ENCODE data around the gene MYLK. TPM values are rescaled to one million over a fixed set of nuclear protein-coding genes. Genes with fewer than 3 reads are reported as not detected.

Gene MYLK
- total RNA-seq, 1 donor from 2014 or later: 2.6 TPM

GRCh38 chr3:123634149-123635051 is 249.7 kb downstream of the MYLK start:
- DNase-seq (ENCODE audit: low read depth) (no peak), FAIRE-seq (peak; percentile 80)
- TF ChIP-seq CTCF (IDR thresholded peaks at IDR 0.05; ENCODE audit: insufficient read depth, low read length, severe bottlenecking): no peak
- Histone ChIP-seq H3K36me3 (ENCODE audit: control insufficient read depth, insufficient read depth, low read length) (peaks cover 2% of the 10 kb centered on the region), H3K4me3 (ENCODE audit: low read depth, low read length) (no peak overlapping the region), H3K27me3 (ENCODE audit: control insufficient read depth, insufficient read depth, low read length) (no peaks in the 10 kb centered on the region)

GRCh38 chr3:123633530-123633929 is 250.6 kb downstream of the MYLK start:
- Histone ChIP-seq H3K27me3 (ENCODE audit: control insufficient read depth, insufficient read depth, low read length) (no peaks in the 10 kb centered on the region), H3K4me3 (ENCODE audit: low read depth, low read length) (no peak overlapping the region), H3K36me3 (ENCODE audit: control insufficient read depth, insufficient read depth, low read length) (peaks cover 2% of the 10 kb centered on the region)
- DNase-seq (ENCODE audit: low read depth) (no peak), FAIRE-seq (no peak)
- TF ChIP-seq CTCF (IDR thresholded peaks at IDR 0.05; ENCODE audit: insufficient read depth, low read length, severe bottlenecking): no peak

- H3K27me3 ChIP-seq (ENCODE audit: control insufficient read depth, insufficient read depth, low read length): no peaks in the 10 kb centered on the region
- no peak for TF ChIP-seq CTCF (IDR thresholded peaks at IDR 0.05; ENCODE audit: insufficient read depth, low read length, severe bottlenecking)
- DNase-seq (ENCODE audit: low read depth) (no peak), FAIRE-seq (no peak)
- H3K4me3 ChIP-seq (ENCODE audit: low read depth, low read length): no peak overlapping the region
- peaks cover 2% of the 10 kb centered on the region for H3K36me3 ChIP-seq (ENCODE audit: control insufficient read depth, insufficient read depth, low read length)
These were observed 251.9 kb downstream of the MYLK start for GRCh38 chr3:123632161-123632655.

- peak; percentile 13 for TF ChIP-seq CTCF (IDR thresholded peaks at IDR 0.05; ENCODE audit: insufficient read depth, low read length, severe bottlenecking)
- H3K4me3 ChIP-seq (ENCODE audit: low read depth, low read length): no peak overlapping the region
- DNase-seq (ENCODE audit: low read depth) (no peak), FAIRE-seq (no peak)
- no peaks in the 10 kb centered on the region for H3K27me3 ChIP-seq (ENCODE audit: control insufficient read depth, insufficient read depth, low read length)
- H3K36me3 ChIP-seq (ENCODE audit: control insufficient read depth, insufficient read depth, low read length): peaks cover 2% of the 10 kb centered on the region
These were observed 254.4 kb downstream of the MYLK start for GRCh38 chr3:123629747-123630047.

- TF ChIP-seq CTCF (IDR thresholded peaks at IDR 0.05; ENCODE audit: insufficient read depth, low read length, severe bottlenecking): no peak
- FAIRE-seq (no peak), DNase-seq (ENCODE audit: low read depth) (no peak)
- Histone ChIP-seq H3K36me3 (ENCODE audit: control insufficient read depth, insufficient read depth, low read length) (peaks cover 2% of the 10 kb centered on the region), H3K27me3 (ENCODE audit: control insufficient read depth, insufficient read depth, low read length) (no peaks in the 10 kb centered on the region), H3K4me3 (ENCODE audit: low read depth, low read length) (no peak overlapping the region)
These were observed 255.0 kb downstream of the MYLK start for GRCh38 chr3:123628996-123629746.

Measured in bronchial epithelial cell (primary cell).